HL-60/S4 treated with phorbol 12-myristate 13-acetate at 8.2 ng/mL for 4 days and 3 days (cell line): ENCODE measurements around the gene PTCD1.
"Not testable (repeated sequence)": the region's sequence is repeated elsewhere in the genome, so short reads cannot be mapped to it uniquely, and the experiment has no call there.

Experiments used
- in situ Hi-C: fragments of 300-500 bp; cut with MboI; formaldehyde crosslinking; loops from 2 replicates; pipeline ENCODE4 v1.15.0; 2022; ENCODE audit warnings: low sequenced_read_pairs

Gene PTCD1

GRCh38 chr7:99452541-99452940, 13.9 kb upstream of the PTCD1 start:
- in situ Hi-C loops, result no loop called here

GRCh38 chr7:99451936-99452335, 13.3 kb upstream of the PTCD1 start:
- in situ Hi-C loops, result no loop called here

GRCh38 chr7:99449326-99449725, 10.7 kb upstream of the PTCD1 start:
- in situ Hi-C loops, result no loop called here

GRCh38 chr7:99448855-99449254, 10.3 kb upstream of the PTCD1 start:
- in situ Hi-C loops, result no loop called here

GRCh38 chr7:99447943-99448342, 9.3 kb upstream of the PTCD1 start:
- in situ Hi-C loops, result no loop called here

- in situ Hi-C loops, result no loop called here
Measured at GRCh38 chr7:99446096-99446495, 7.5 kb upstream of the PTCD1 start.

GRCh38 chr7:99440195-99440594, 1.6 kb upstream of the PTCD1 start:
- in situ Hi-C loops, result no loop called here

- in situ Hi-C loops, result no loop called here
Measured at GRCh38 chr7:99437946-99438572, 539 bp downstream of the PTCD1 start.

GRCh38 chr7:99433158-99433557, 5.4 kb downstream of the PTCD1 start:
- in situ Hi-C loops, result no loop called here

GRCh38 chr7:99431756-99432540, 6.7 kb downstream of the PTCD1 start:
- in situ Hi-C loops, result not testable (repeated sequence)

- in situ Hi-C loops, result no loop called here
Measured at GRCh38 chr7:99429756-99430155, 8.8 kb downstream of the PTCD1 start.

GRCh38 chr7:99428972-99429566, 9.5 kb downstream of the PTCD1 start:
- in situ Hi-C loops, result no loop called here

- in situ Hi-C loops, result no loop called here
Measured at GRCh38 chr7:99424932-99425730, 13.5 kb downstream of the PTCD1 start.

- in situ Hi-C loops, result no loop called here
Measured at GRCh38 chr7:99422625-99423024, 16.0 kb downstream of the PTCD1 start.

GRCh38 chr7:99422186-99422585, 16.4 kb downstream of the PTCD1 start:
- in situ Hi-C loops, result no loop called here

- in situ Hi-C loops, result no loop called here
Measured at GRCh38 chr7:99420986-99421385, 17.6 kb downstream of the PTCD1 start.

- in situ Hi-C loops, result no loop called here
Measured at GRCh38 chr7:99420213-99420612, 18.4 kb downstream of the PTCD1 start.

- in situ Hi-C loops, result no loop called here
Measured at GRCh38 chr7:99419323-99420021, 19.1 kb downstream of the PTCD1 start.

GRCh38 chr7:99418260-99418659, 20.3 kb downstream of the PTCD1 start:
- in situ Hi-C loops, result no loop called here

GRCh38 chr7:99415513-99416127, 23.0 kb downstream of the PTCD1 start:
- in situ Hi-C loops, result not testable (repeated sequence)
